Ascending aorta (tissue), 2 donors: ENCODE data around the gene IGSF9. TPM values are rescaled to one million over a fixed set of nuclear protein-coding genes. Genes with fewer than 3 reads are reported as not detected.
A peak's percentile ranks its signal among the peaks of the same experiment; 100 is the strongest.

ENCODE experiments used
- DNase-seq, 2 donors: peaks; one replicate each; pipeline ENCODE4 v3.0.0-alpha.2; 2019; ENCODE audit warnings: low spot score in 2 of 2
- H3K27ac ChIP-seq, 2 donors: fragments of 200-600 bp; sonication (generic); one replicate each; pipeline ENCODE4 v1.5.1; 2016 to 2017; ENCODE audit warnings: mild to moderate bottlenecking in 1 of 2
- H3K27me3 ChIP-seq: fragments of 200-600 bp; sonication (generic); one replicate; pipeline ENCODE4 v1.5.1; 2017
- H3K36me3 ChIP-seq, 2 donors: fragments of 200-600 bp; sonication (generic); one replicate each; pipeline ENCODE4 v1.5.1; 2016
- H3K4me1 ChIP-seq, 2 donors: fragments of 200-600 bp; sonication (generic); one replicate each; pipeline ENCODE4 v1.5.1; 2016 to 2017; ENCODE audit warnings: mild to moderate bottlenecking in 1 of 2
- H3K4me3 ChIP-seq, 2 donors: fragments of 200-600 bp; sonication (generic); one replicate each; pipeline ENCODE4 v1.5.1; 2016 to 2017; ENCODE audit warnings: mild to moderate bottlenecking in 1 of 2
- H3K9me3 ChIP-seq, 2 donors: fragments of 200-600 bp; sonication (generic); one replicate each; pipeline ENCODE4 v1.5.1; 2016
- CTCF ChIP-seq, 3 experiments: fragments of 200-600 bp in 2 of 3; fragments of 450-650 bp in 1 of 3; sonication (generic) in 2 of 3; IDR thresholded peaks; one replicate each; pipeline ENCODE4 v1.5.1; 2016 to 2019; ENCODE audit warnings: antibody characterized with exemption in 3 of 3, mild to moderate bottlenecking in 1 of 3, moderate library complexity in 1 of 3
- intact Hi-C: fragments of 100-400 bp; cut with DNase I; formaldehyde crosslinking; loops from one replicate; pipeline ENCODE4 v1.15.1; 2023
- total RNA-seq: library from RNA; depleted of rRNA; stranded (reverse); fragments of >200 nt; gene quantifications from one replicate; pipeline ENCODE4 v1.1.0, GENCODE V29; 2016

IGSF9 gene
- total RNA-seq, 1 donor from 2014 or later = 0.11 TPM

- intact Hi-C loops = loop anchor here (2.0 kb wide), 1 partner anchor 70 kb away; no protein-coding TSS in a partner anchor
- no peak for TF ChIP-seq CTCF (IDR thresholded peaks at IDR 0.05)
- Histone ChIP-seq H3K4me3 (no peak overlapping the region), H3K36me3 (no peaks in the 10 kb centered on the region), H3K27ac (no peak overlapping the region), H3K9me3 (no peaks in the 10 kb centered on the region), H3K4me1 (peaks cover 0 to 2% of the 10 kb centered on the region in 2 donors), H3K27me3 (no peaks in the 10 kb centered on the region)
- DNase-seq = no peak
These were observed 8.2 kb downstream of the IGSF9 start for GRCh38 chr1:159937054-159937750.

- Histone ChIP-seq H3K4me1 (peaks cover 0 to 2% of the 10 kb centered on the region in 2 donors), H3K27me3 (no peaks in the 10 kb centered on the region)
- intact Hi-C loops = loop anchor here (2.0 kb wide), 1 partner anchor 70 kb away; no protein-coding TSS in a partner anchor
These were observed 9.0 kb downstream of the IGSF9 start for GRCh38 chr1:159936273-159936904.

GRCh38 chr1:159935719-159936272 lies 9.6 kb downstream of the IGSF9 start:
- H3K4me1 ChIP-seq = peaks cover 0 to 2% of the 10 kb centered on the region in 2 donors
- DNase-seq = no peak
- no peak for TF ChIP-seq CTCF (IDR thresholded peaks at IDR 0.05)
- no peak overlapping the region for H3K27ac ChIP-seq
- no peaks in the 10 kb centered on the region for H3K36me3 ChIP-seq
- H3K27me3 ChIP-seq = no peaks in the 10 kb centered on the region
- no peak overlapping the region for H3K4me3 ChIP-seq
- H3K9me3 ChIP-seq = no peaks in the 10 kb centered on the region
- intact Hi-C loops = loop anchor here (2.0 kb wide), 1 partner anchor 71 kb away; no protein-coding TSS in a partner anchor

More at GRCh38 chr1:159936273-159936904, 9.0 kb downstream of the IGSF9 start:
- H3K9me3 ChIP-seq = no peaks in the 10 kb centered on the region
- TF ChIP-seq CTCF (IDR thresholded peaks at IDR 0.05) = peak; percentile 92 to 99 (median 98)
- no peak overlapping the region for H3K27ac ChIP-seq
- no peak overlapping the region for H3K4me3 ChIP-seq
- DNase-seq = peak in 1 of 2 donors; percentile 77
- H3K36me3 ChIP-seq = no peaks in the 10 kb centered on the region

GRCh38 chr1:159935305-159935704 lies 10.1 kb downstream of the IGSF9 start:
- intact Hi-C loops = no loop called here
- Histone ChIP-seq H3K4me3 (no peak overlapping the region), H3K27ac (no peak overlapping the region), H3K4me1 (peaks cover 0 to 2% of the 10 kb centered on the region in 2 donors), H3K9me3 (no peaks in the 10 kb centered on the region), H3K27me3 (no peaks in the 10 kb centered on the region), H3K36me3 (no peaks in the 10 kb centered on the region)
- no peak for DNase-seq
- TF ChIP-seq CTCF (IDR thresholded peaks at IDR 0.05) = no peak

GRCh38 chr1:159934136-159935039 lies 11.0 kb downstream of the IGSF9 start:
- no peak for TF ChIP-seq CTCF (IDR thresholded peaks at IDR 0.05)
- H3K4me1 ChIP-seq = peaks cover 0 to 2% of the 10 kb centered on the region in 2 donors
- no peaks in the 10 kb centered on the region for H3K27me3 ChIP-seq
- DNase-seq = no peak
- intact Hi-C loops = no loop called here
- H3K36me3 ChIP-seq = no peaks in the 10 kb centered on the region
- H3K4me3 ChIP-seq = no peak overlapping the region
- no peaks in the 10 kb centered on the region for H3K9me3 ChIP-seq
- H3K27ac ChIP-seq = no peak overlapping the region
